Panc1 (cell line): ENCODE results near the gene AKR1B15. TPM values are rescaled to one million over a fixed set of nuclear protein-coding genes. Genes with fewer than 3 reads are reported as not detected.

Experiments used
- ATAC-seq: fragments of 200-7000 bp; cut with Tn5 transposase; 2 replicates; pipeline ENCODE4 v1.9.1; 2020; ENCODE audit warnings: mild to moderate bottlenecking, moderate library complexity
- BruUV-seq: library from RNA; stranded (reverse); fragments of 400-500 nt; replicated peaks from 2 replicates; lab custom pipeline; 2021; lab: Mats Ljungman, UMichigan
- CTCF ChIA-PET: fragments of 300-600 bp; sonication (Branson Sonifier 250); formaldehyde crosslinking; loops from one replicate; lab custom pipeline; 2022; ENCODE audit warnings: antibody characterized with exemption; lab: Charles Lee
- POLR2A ChIA-PET: fragments of 300-600 bp; sonication (Branson Sonifier 250); formaldehyde crosslinking; loops from one replicate; lab custom pipeline; 2022; ENCODE audit warnings: antibody characterized with exemption; lab: Charles Lee
- DNase-seq: peaks from one replicate; pipeline ENCODE4 v3.0.0-alpha.2; 2010; ENCODE audit warnings: low read depth, low spot score
- H3K27ac ChIP-seq: 2 replicates; pipeline ENCODE4 v1.5.1; 2011; ENCODE audit warnings: mild to moderate bottlenecking, low read length, inconsistent platforms
- H3K27me3 ChIP-seq: fragments of 200-500 bp; sonication (Bioruptor generic); 2 replicates; pipeline ENCODE4 v1.6.0; 2014; ENCODE audit warnings: low read length, inconsistent platforms; ENCODE audit not compliant: control insufficient read depth, insufficient read depth
- H3K36me3 ChIP-seq: fragments of 200-500 bp; sonication (Bioruptor generic); 2 replicates; pipeline ENCODE4 v1.5.1; 2014; ENCODE audit warnings: inconsistent platforms, mild to moderate bottlenecking, low read length, moderate library complexity; ENCODE audit not compliant: control insufficient read depth, insufficient read depth
- H3K4me1 ChIP-seq: 2 replicates; pipeline ENCODE4 v1.5.1; 2011; ENCODE audit warnings: inconsistent platforms, mild to moderate bottlenecking, low read length, moderate library complexity; ENCODE audit not compliant: control insufficient read depth, insufficient read depth
- H3K4me3 ChIP-seq, 2 experiments: 2 replicates each; pipeline ENCODE4 v1.5.1; 2011 to 2012; ENCODE audit warnings: low read depth in 2 of 2, low read length in 2 of 2, mild to moderate bottlenecking in 2 of 2, inconsistent platforms in 1 of 2, moderate library complexity in 1 of 2
- H3K9me3 ChIP-seq: fragments of 200-500 bp; sonication (Bioruptor generic); 2 replicates; pipeline ENCODE4 v1.5.1; 2014; ENCODE audit warnings: low read depth, mild to moderate bottlenecking, inconsistent platforms, low read length, moderate library complexity; ENCODE audit not compliant: control insufficient read depth, insufficient read depth
- CTCF ChIP-seq: fragments of 450-650 bp; IDR thresholded peaks from 2 replicates; pipeline ENCODE4 v1.5.1; 2017; ENCODE audit warnings: mild to moderate bottlenecking
- POLR2AphosphoS5 ChIP-seq: IDR thresholded peaks from 2 replicates; pipeline ENCODE4 v1.6.1; 2012; ENCODE audit warnings: mild to moderate bottlenecking, low read depth, low read length, moderate library complexity
- REST ChIP-seq, 2 experiments: IDR thresholded peaks; 2 replicates each; pipeline ENCODE4 v1.6.1; 2011 to 2012; ENCODE audit warnings: low read depth in 2 of 2, control low read depth in 1 of 2, low read length in 1 of 2, mild to moderate bottlenecking in 1 of 2, moderate library complexity in 1 of 2; ENCODE audit not compliant: insufficient read depth in 1 of 2
- SIN3A ChIP-seq: IDR thresholded peaks from 2 replicates; pipeline ENCODE4 v1.6.1; 2012; ENCODE audit warnings: low read depth, mild to moderate bottlenecking, low read length, moderate library complexity, borderline replicate concordance; ENCODE audit not compliant: insufficient read depth
- TCF7L2 ChIP-seq: IDR thresholded peaks from 2 replicates; pipeline ENCODE4 v1.6.1; 2011; ENCODE audit warnings: mild to moderate bottlenecking, low read depth, low read length, inconsistent platforms
- in situ Hi-C: cut with HindIII; loops from 2 replicates; pipeline ENCODE4 v1.10.0; 2016; ENCODE audit warnings: low sequenced_read_pairs, low pct_unique_long_range_greater_than_20kb
- intact Hi-C: fragments of 100-400 bp; cut with micrococcal nuclease; formaldehyde crosslinking; loops from one replicate; pipeline ENCODE4 v1.10.0; 2022; ENCODE audit not compliant: unreplicated experiment
- total RNA-seq: library from RNA; stranded (reverse); gene quantifications from one replicate; pipeline ENCODE4 v1.2.1, GENCODE V29; 2021; ENCODE audit not compliant: unreplicated experiment

AKR1B15 gene
- total RNA-seq, 1 experiment from 2014 or later: not detected

GRCh38 chr7:134515569-134516468 lies 33.1 kb upstream of the AKR1B15 start:
- peak; percentile 70 for ATAC-seq
- H3K4me1 ChIP-seq: peaks cover 5% of the 10 kb centered on the region; the same call in 1 of the 2 replicates

More at GRCh38 chr7:134515569-134516468, 33.1 kb upstream of the AKR1B15 start:
- Histone ChIP-seq H3K27ac (no peak overlapping the region), H3K36me3 (no peaks in the 10 kb centered on the region), H3K9me3 (no peaks in the 10 kb centered on the region), H3K4me3 (no peak overlapping the region), H3K27me3 (peaks cover 2% of the 10 kb centered on the region; the same call in 1 of the 2 replicates)
- DNase-seq: peak; percentile 81
- no TSS peak for BruUV-seq
- intact Hi-C loops: loop anchor here (2.0 kb wide), 1 partner anchor 91 kb away; no protein-coding TSS in a partner anchor
- ChIA-PET CTCF (no interaction called here), POLR2A (no interaction called here)
- in situ Hi-C loops: no loop called here
- no peak for TF ChIP-seq TCF7L2
- no peak for TF ChIP-seq REST (IDR thresholded peaks at IDR 0.05; ENCODE audit: insufficient read depth in 1 of 2, low read depth in 2 of 2, low read length in 1 of 2)
- TF ChIP-seq CTCF: no peak
- TF ChIP-seq SIN3A: no peak
- no peak for TF ChIP-seq POLR2AphosphoS5
